Amygdala (tissue), 56 donors: Measurements from ENCODE around the gene LILRA2.
"Not testable (repeated sequence)": the region's sequence is repeated elsewhere in the genome, so short reads cannot be mapped to it uniquely, and the experiment has no call there.

Experiments
- DNase-seq, 56 donors: peaks; one replicate each; lab custom pipeline; 2025; lab: John Stamatoyannopoulos, UW

Gene LILRA2

GRCh38 chr19:54570316-54570715 lies 3.3 kb upstream of the LILRA2 start:
- no peak for DNase-seq

GRCh38 chr19:54571715-54572615 lies 1.6 kb upstream of the LILRA2 start:
- DNase-seq = not testable (repeated sequence)

- DNase-seq = peak in 1 of 56 donors; percentile 14
These were observed 786 bp upstream of the LILRA2 start for GRCh38 chr19:54572696-54573311.

- DNase-seq = no peak
These were observed 461 bp downstream of the LILRA2 start for GRCh38 chr19:54574051-54574450.

- no peak for DNase-seq
These were observed 1.0 kb downstream of the LILRA2 start for GRCh38 chr19:54574527-54575056.

- DNase-seq = not testable (repeated sequence)
These were observed 1.6 kb downstream of the LILRA2 start for GRCh38 chr19:54575205-54575604.

GRCh38 chr19:54576411-54576976 lies 2.9 kb downstream of the LILRA2 start:
- DNase-seq = no peak

- DNase-seq = no peak
These were observed 3.7 kb downstream of the LILRA2 start for GRCh38 chr19:54577334-54577733.

- DNase-seq = not testable (repeated sequence)
These were observed 4.7 kb downstream of the LILRA2 start for GRCh38 chr19:54578268-54578667.

GRCh38 chr19:54586397-54586796 lies 12.8 kb downstream of the LILRA2 start:
- no peak for DNase-seq

- no peak for DNase-seq
These were observed 13.4 kb downstream of the LILRA2 start for GRCh38 chr19:54587026-54587425.

- not testable (repeated sequence) for DNase-seq
These were observed 19.9 kb downstream of the LILRA2 start, which contains the start of gene LILRA1 for GRCh38 chr19:54593445-54593844. Gene LILRA1, plus strand, starts transcription at chr19:54593632. Its CDS starts 613 bp downstream, at chr19:54594245.

- DNase-seq = not testable (repeated sequence)
These were observed 20.5 kb downstream of the LILRA2 start for GRCh38 chr19:54593931-54594626.

- no peak for DNase-seq
These were observed 21.1 kb downstream of the LILRA2 start for GRCh38 chr19:54594737-54595136.

GRCh38 chr19:54595680-54596436 lies 22.3 kb downstream of the LILRA2 start:
- DNase-seq = not testable (repeated sequence)

- no peak for DNase-seq
These were observed 26.6 kb downstream of the LILRA2 start for GRCh38 chr19:54600212-54600611.

GRCh38 chr19:54606230-54606629 lies 32.6 kb downstream of the LILRA2 start:
- DNase-seq = no peak

- DNase-seq = peak in 1 of 56 donors; percentile 1
These were observed 33.5 kb downstream of the LILRA2 start for GRCh38 chr19:54606891-54607784.

- DNase-seq = no peak
These were observed 34.2 kb downstream of the LILRA2 start for GRCh38 chr19:54607785-54608150.
